Kidney (tissue), 14 donors: ENCODE results near the gene UNKL. TPM values are rescaled to one million over a fixed set of nuclear protein-coding genes. Genes with fewer than 3 reads are reported as not detected.

Experiments
- DNase-seq, 5 donors: peaks; one replicate each; pipeline ENCODE4 v3.0.0-alpha.2; 2013 to 2020
- FAIRE-seq: peaks from 2 replicates; lab custom pipeline; 2012; peaks lifted over from hg19 to GRCh38; lab: Jason Lieb, UNC
- H3K27ac ChIP-seq, 2 donors: one replicate each; pipeline ENCODE4 v1.7.0; 2013; ENCODE audit warnings: low read depth in 2 of 2, low read length in 2 of 2, inconsistent platforms in 1 of 2
- H3K27me3 ChIP-seq: one replicate; pipeline ENCODE4 v1.7.1; 2013; ENCODE audit warnings: low read length, inconsistent platforms; ENCODE audit not compliant: control insufficient read depth, insufficient read depth
- H3K36me3 ChIP-seq, 3 donors: one replicate each; pipeline versions ENCODE4 v1.7.0 to v1.7.1; 2013; ENCODE audit warnings: low read length in 3 of 3, control low read depth in 1 of 3, inconsistent platforms in 1 of 3; ENCODE audit not compliant: insufficient read depth in 3 of 3, control insufficient read depth in 2 of 3
- H3K4me1 ChIP-seq, 3 donors: one replicate each; pipeline versions ENCODE4 v1.7.0 to v1.7.1; 2013; ENCODE audit warnings: low read length in 3 of 3, inconsistent platforms in 1 of 3, low read depth in 1 of 3; ENCODE audit not compliant: control insufficient read depth in 2 of 3, insufficient read depth in 2 of 3
- H3K4me3 ChIP-seq, 3 donors: one replicate each; pipeline versions ENCODE4 v1.7.0 to v1.8.1; 2013; ENCODE audit warnings: low read length in 3 of 3, control low read depth in 1 of 3, inconsistent platforms in 1 of 3
- H3K9ac ChIP-seq, 3 donors: one replicate each; pipeline versions ENCODE4 v1.7.0 to v1.7.1; 2013; ENCODE audit warnings: low read length in 3 of 3, control low read depth in 1 of 3, inconsistent platforms in 1 of 3
- H3K9me3 ChIP-seq, 3 donors: one replicate each; pipeline versions ENCODE4 v1.7.0 to v1.7.1; 2013; ENCODE audit warnings: low read length in 3 of 3, control low read depth in 1 of 3, inconsistent platforms in 1 of 3; ENCODE audit not compliant: control insufficient read depth in 2 of 3, insufficient read depth in 1 of 3
- intact Hi-C: fragments of 100-400 bp; cut with DNase I; formaldehyde crosslinking; loops from one replicate; pipeline ENCODE4 v1.11.1; 2022
- polyA plus RNA-seq: library from polyadenylated mRNA; stranded (reverse); fragments of 350-450 nt; fragmentation: Illumina TruSeq; extraction: RNeasy Lipid Tissue Mini Kit (QIAGEN cat#74804); gene quantifications from one replicate; pipeline ENCODE4 v1.2.3, GENCODE V29; 2014; ENCODE audit warnings: low read depth, low replicate concordance; ENCODE audit not compliant: insufficient read depth
- total RNA-seq: library from RNA; stranded (reverse); fragmentation: NEBNext Ultra II Directional; extraction: Animal tissue kit (Norgen Biotek cat#: 25700); gene quantifications from one replicate; pipeline ENCODE4 v1.2.1, GENCODE V29; 2021
- TF ChIP-seq, protein P1 (sequence below): IDR thresholded peaks from 3 replicates; pipeline ENCODE4 v1.5.1; 2012; ENCODE audit warnings: mild to moderate bottlenecking, moderate library complexity, borderline replicate concordance; ENCODE audit not compliant: insufficient read depth; ENCODE audit errors: extremely low read depth
- donor health status: control.
- donor health status: control.
- donor health status: control.
- donor health status: control.
- donor health status: control.
- donor health status: DM: yes; HTN: yes; CAD: no.
- donor health status: Normal renal cell carcinoma (clear cell type).

The UNKL gene
- total and polyA plus RNA-seq, 2 donors from 2014 or later = 5.5 to 26.0 TPM

DNA sequence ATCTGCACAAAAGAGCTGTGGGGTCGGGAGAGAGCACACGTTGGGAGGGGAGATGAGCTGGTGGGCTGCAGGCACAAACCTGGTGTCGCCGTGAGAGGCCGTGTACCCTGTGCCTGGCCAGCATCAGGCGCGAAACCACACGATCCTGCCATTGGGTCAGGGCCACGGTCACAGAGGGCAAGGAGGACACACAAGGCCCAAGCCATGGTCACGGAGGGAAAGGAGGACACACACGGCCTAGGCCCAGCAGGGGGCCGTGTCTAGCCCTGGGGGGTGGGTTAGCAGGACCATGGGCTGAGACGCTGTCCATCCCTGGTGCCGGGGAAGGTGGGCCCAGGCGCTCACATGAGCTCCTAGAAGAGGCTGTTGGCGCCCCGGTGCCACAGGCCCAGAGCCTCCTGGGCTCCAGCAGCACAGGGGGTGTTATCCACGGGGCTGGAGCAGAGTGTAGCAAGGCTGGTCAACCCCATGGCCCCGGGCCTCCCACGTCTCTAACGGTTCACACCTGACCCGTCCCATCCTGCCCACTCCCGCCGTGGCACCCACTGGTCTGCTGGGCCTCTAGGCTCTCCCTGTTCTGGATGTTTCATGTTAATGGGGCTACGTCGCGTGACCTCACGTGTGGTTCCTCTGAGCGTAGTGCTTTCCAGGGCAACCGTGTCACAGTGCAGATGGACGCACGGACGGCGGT, 37.3 kb upstream of the UNKL start:
- FAIRE-seq (no peak), DNase-seq (no peak)
- H3K27ac ChIP-seq = no peak overlapping the region
- no peak overlapping the region for H3K9ac ChIP-seq
- no peak overlapping the region for H3K4me3 ChIP-seq
- intact Hi-C loops = no loop called here
- TF ChIP-seq, protein P1, sequence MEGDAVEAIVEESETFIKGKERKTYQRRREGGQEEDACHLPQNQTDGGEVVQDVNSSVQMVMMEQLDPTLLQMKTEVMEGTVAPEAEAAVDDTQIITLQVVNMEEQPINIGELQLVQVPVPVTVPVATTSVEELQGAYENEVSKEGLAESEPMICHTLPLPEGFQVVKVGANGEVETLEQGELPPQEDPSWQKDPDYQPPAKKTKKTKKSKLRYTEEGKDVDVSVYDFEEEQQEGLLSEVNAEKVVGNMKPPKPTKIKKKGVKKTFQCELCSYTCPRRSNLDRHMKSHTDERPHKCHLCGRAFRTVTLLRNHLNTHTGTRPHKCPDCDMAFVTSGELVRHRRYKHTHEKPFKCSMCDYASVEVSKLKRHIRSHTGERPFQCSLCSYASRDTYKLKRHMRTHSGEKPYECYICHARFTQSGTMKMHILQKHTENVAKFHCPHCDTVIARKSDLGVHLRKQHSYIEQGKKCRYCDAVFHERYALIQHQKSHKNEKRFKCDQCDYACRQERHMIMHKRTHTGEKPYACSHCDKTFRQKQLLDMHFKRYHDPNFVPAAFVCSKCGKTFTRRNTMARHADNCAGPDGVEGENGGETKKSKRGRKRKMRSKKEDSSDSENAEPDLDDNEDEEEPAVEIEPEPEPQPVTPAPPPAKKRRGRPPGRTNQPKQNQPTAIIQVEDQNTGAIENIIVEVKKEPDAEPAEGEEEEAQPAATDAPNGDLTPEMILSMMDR = no peak
- peaks cover 0 to 13% (median 12%) of the 10 kb centered on the region in 3 donors for H3K36me3 ChIP-seq
- no peaks in the 10 kb centered on the region for H3K4me1 ChIP-seq
- H3K9me3 ChIP-seq = no peaks in the 10 kb centered on the region
- H3K27me3 ChIP-seq = no peaks in the 10 kb centered on the region

DNA sequence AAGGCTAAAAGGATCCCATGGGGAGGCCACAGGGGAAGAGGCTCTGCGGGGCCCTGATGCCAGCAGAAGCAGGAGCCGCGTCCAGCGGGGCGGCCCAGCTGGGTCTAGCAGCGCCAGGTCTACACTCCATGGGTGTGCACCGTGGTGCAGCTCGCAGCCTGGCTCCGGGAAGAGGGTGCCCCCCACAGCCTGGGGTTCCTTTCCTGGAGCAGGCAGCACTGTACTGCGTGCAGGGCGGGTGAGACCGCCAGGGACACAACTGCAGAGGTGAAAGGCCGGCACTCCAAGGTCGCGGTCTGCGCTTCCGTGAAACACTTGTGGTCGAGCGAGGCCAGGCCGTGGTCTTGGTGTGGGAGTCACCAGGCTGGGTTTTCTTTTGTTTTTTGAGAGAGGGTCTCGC, 36.3 kb upstream of the UNKL start:
- Histone ChIP-seq H3K36me3 (peaks cover 0 to 12% (median 11%) of the 10 kb centered on the region in 3 donors), H3K9me3 (no peaks in the 10 kb centered on the region), H3K4me1 (no peaks in the 10 kb centered on the region), H3K27me3 (no peaks in the 10 kb centered on the region), H3K9ac (no peak overlapping the region), H3K4me3 (no peak overlapping the region), H3K27ac (no peak overlapping the region)
- FAIRE-seq = no peak
- no peak for DNase-seq
- intact Hi-C loops = no loop called here
- TF ChIP-seq, protein P1 = no peak

DNA sequence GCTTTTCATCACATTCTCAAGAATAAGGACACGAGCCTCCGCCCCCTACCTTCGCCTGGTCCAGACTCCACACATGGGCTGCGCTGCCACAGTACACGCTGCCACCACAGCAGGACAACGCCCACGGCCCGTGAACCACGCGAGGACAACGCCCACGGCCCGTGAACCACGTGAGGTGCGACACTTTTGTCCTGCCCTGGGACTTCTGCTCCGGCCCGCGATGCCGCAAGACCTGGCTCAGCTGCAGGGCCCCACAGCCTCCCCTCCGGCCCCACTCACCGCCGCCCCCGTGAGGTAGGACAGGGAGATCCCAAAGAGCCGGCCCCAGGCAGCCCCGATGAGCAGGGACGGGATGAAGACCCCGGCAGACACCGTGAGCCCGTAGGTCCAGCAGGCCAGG, 35.7 kb upstream of the UNKL start:
- TF ChIP-seq, protein P1 = no peak
- intact Hi-C loops = no loop called here
- no peak overlapping the region for H3K27ac ChIP-seq
- no peak for FAIRE-seq
- no peak for DNase-seq
- H3K9ac ChIP-seq = no peak overlapping the region
- H3K4me3 ChIP-seq = no peak overlapping the region
- H3K27me3 ChIP-seq = no peaks in the 10 kb centered on the region
- H3K9me3 ChIP-seq = no peaks in the 10 kb centered on the region
- H3K4me1 ChIP-seq = no peaks in the 10 kb centered on the region
- peaks cover 0 to 10% (median 5%) of the 10 kb centered on the region in 3 donors for H3K36me3 ChIP-seq
